ENCODE measurements around the gene EIF4A3. TPM values are rescaled to one million over a fixed set of nuclear protein-coding genes. Genes with fewer than 3 reads are reported as not detected.

EIF4A3 gene
- total and polyA plus RNA-seq, 10 of the 15 experiments (the other 5 are each of a cell fraction or from before 2014, with no cell fraction given): 53.3 to 225 (median 103) TPM

DNA sequence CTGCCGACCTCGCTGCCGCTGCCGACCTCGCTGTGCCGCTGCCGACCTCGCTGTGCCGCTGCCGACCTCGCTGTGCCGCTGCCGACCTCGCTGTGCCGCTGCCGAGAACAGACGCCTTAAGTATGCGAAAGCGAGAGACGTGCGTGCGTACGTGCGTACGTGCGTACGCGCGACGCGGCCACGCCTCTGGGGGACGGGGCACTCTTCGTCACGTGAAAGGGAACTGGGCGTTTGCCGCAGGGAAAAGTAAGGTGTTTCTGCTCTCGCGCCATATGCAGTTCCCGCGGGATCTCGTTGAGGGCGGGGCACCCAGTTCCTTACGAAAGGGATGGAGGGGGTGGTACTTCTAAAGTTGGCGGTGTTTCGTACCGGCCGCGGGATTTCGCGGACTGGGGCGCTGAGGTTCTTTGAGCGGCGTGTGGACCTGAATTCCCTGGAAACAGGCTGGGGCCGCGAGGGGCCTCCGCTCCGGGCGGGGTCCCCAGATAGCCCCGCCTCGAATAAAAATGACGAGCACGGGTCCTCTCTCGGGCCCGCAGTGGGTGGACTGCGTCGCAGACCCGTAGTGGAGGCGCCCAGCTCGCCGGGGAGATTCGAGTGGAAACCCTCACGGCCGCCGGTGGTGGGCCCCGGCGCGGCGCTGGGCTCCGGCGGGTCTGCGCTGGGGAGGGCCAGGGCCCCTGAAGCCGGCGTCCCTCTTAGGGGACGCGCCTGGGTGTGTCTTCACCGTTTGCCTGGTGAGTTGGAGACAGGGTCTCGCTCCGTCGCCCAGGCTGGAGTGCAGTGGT, at the start of gene EIF4A3 (continued):
- TF ChIP-seq SUZ12 (IDR thresholded peaks at IDR 0.05; ENCODE audit: unreplicated experiment) (no peak), HCFC1 (IDR thresholded peaks at IDR 0.05; ENCODE audit: low read length) (no peak; the same call in 1 of the 2 replicates), NR2C2 (IDR thresholded peaks at IDR 0.05; ENCODE audit: borderline replicate concordance, control insufficient read depth, insufficient read length, low read depth) (no peak), MTA3 (IDR thresholded peaks at IDR 0.05; ENCODE audit: borderline replicate concordance, low read length) (no peak), NFYB (IDR thresholded peaks at IDR 0.05; ENCODE audit: insufficient read depth, low read depth, low read length) (no peak), ASH2L (IDR thresholded peaks at IDR 0.05; ENCODE audit: borderline replicate concordance, low read depth) (no peak), POU2F2 (IDR thresholded peaks at IDR 0.05; ENCODE audit: borderline replicate concordance, low read depth, low read length) (peak; percentile 21; the same call in 1 of the 3 replicates), FOXK2 (IDR thresholded peaks at IDR 0.05) (no peak), RFX5 (IDR thresholded peaks at IDR 0.05; ENCODE audit: low read depth, low read length) (no peak), HDAC2 (IDR thresholded peaks at IDR 0.05) (no peak), ZSCAN29 (IDR thresholded peaks at IDR 0.05) (no peak), EZH2 (IDR thresholded peaks at IDR 0.05; ENCODE audit: borderline replicate concordance, control insufficient read depth, low read depth, low read length) (no peak), NFYA (IDR thresholded peaks at IDR 0.05; ENCODE audit: borderline replicate concordance, low read depth, low read length) (no peak), SMAD1 (IDR thresholded peaks at IDR 0.05; ENCODE audit: low read depth, partially characterized antibody) (no peak), RCOR1 (conservative IDR thresholded peaks at IDR 0.05; ENCODE audit: low read depth, low read length) (peak; percentile 81; the same call in 1 of the 2 replicates), ZBED1 (IDR thresholded peaks at IDR 0.05; ENCODE audit: borderline replicate concordance) (0 out of 2 replicates have a peak, but pooled peaks have one; percentile 54), NFXL1 (IDR thresholded peaks at IDR 0.05; ENCODE audit: borderline replicate concordance) (no peak; the same call in 1 of the 2 replicates), CEBPB (IDR thresholded peaks at IDR 0.05; ENCODE audit: borderline replicate concordance in 1 of 2, low read depth in 2 of 2, low read length in 2 of 2) (no peak), NRF1 (conservative IDR thresholded peaks at IDR 0.05; ENCODE audit: low read depth, low read length) (peak; percentile 32; the same call in 1 of the 2 replicates), ZNF384 (IDR thresholded peaks at IDR 0.05; ENCODE audit: borderline replicate concordance, low read depth, low read length) (no peak)
- TF ChIP-seq, protein P1, sequence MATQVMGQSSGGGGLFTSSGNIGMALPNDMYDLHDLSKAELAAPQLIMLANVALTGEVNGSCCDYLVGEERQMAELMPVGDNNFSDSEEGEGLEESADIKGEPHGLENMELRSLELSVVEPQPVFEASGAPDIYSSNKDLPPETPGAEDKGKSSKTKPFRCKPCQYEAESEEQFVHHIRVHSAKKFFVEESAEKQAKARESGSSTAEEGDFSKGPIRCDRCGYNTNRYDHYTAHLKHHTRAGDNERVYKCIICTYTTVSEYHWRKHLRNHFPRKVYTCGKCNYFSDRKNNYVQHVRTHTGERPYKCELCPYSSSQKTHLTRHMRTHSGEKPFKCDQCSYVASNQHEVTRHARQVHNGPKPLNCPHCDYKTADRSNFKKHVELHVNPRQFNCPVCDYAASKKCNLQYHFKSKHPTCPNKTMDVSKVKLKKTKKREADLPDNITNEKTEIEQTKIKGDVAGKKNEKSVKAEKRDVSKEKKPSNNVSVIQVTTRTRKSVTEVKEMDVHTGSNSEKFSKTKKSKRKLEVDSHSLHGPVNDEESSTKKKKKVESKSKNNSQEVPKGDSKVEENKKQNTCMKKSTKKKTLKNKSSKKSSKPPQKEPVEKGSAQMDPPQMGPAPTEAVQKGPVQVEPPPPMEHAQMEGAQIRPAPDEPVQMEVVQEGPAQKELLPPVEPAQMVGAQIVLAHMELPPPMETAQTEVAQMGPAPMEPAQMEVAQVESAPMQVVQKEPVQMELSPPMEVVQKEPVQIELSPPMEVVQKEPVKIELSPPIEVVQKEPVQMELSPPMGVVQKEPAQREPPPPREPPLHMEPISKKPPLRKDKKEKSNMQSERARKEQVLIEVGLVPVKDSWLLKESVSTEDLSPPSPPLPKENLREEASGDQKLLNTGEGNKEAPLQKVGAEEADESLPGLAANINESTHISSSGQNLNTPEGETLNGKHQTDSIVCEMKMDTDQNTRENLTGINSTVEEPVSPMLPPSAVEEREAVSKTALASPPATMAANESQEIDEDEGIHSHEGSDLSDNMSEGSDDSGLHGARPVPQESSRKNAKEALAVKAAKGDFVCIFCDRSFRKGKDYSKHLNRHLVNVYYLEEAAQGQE (IDR thresholded peaks at IDR 0.05; ENCODE audit: low read depth, low read length): 0 out of 2 replicates have a peak, but pooled peaks have one; percentile 12
- TF ChIP-seq, protein P2, sequence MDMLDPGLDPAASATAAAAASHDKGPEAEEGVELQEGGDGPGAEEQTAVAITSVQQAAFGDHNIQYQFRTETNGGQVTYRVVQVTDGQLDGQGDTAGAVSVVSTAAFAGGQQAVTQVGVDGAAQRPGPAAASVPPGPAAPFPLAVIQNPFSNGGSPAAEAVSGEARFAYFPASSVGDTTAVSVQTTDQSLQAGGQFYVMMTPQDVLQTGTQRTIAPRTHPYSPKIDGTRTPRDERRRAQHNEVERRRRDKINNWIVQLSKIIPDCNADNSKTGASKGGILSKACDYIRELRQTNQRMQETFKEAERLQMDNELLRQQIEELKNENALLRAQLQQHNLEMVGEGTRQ (IDR thresholded peaks at IDR 0.05; ENCODE audit: borderline replicate concordance, low read depth, low read length): peak; percentile 65
- TF ChIP-seq, protein P3, sequence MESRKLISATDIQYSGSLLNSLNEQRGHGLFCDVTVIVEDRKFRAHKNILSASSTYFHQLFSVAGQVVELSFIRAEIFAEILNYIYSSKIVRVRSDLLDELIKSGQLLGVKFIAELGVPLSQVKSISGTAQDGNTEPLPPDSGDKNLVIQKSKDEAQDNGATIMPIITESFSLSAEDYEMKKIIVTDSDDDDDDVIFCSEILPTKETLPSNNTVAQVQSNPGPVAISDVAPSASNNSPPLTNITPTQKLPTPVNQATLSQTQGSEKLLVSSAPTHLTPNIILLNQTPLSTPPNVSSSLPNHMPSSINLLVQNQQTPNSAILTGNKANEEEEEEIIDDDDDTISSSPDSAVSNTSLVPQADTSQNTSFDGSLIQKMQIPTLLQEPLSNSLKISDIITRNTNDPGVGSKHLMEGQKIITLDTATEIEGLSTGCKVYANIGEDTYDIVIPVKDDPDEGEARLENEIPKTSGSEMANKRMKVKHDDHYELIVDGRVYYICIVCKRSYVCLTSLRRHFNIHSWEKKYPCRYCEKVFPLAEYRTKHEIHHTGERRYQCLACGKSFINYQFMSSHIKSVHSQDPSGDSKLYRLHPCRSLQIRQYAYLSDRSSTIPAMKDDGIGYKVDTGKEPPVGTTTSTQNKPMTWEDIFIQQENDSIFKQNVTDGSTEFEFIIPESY (IDR thresholded peaks at IDR 0.05): no peak
